Right lobe of liver (tissue), 4 donors: Measurements from ENCODE around the gene EPM2AIP1.

Source experiments
- CTCF ChIP-seq, 4 donors: fragments of 200-600 bp in 3 of 4; fragments of 450-650 bp in 1 of 4; IDR thresholded peaks; one replicate each; pipeline versions ENCODE4 v1.5.1 to v1.8.0; 2016 to 2022; ENCODE audit warnings: antibody characterized with exemption in 4 of 4, mild to moderate bottlenecking in 2 of 4
- POLR2A ChIP-seq: fragments of 450-650 bp; IDR thresholded peaks from one replicate; pipeline ENCODE4 v1.6.1; 2017; ENCODE audit warnings: antibody characterized with exemption, mild to moderate bottlenecking
- donor health status: DM: no; HTN: no; CAD: no.
- donor health status: DM: no; HTN: no; CAD: no.
- donor health status: DM: no; HTN: yes; CAD: no.

DNA sequence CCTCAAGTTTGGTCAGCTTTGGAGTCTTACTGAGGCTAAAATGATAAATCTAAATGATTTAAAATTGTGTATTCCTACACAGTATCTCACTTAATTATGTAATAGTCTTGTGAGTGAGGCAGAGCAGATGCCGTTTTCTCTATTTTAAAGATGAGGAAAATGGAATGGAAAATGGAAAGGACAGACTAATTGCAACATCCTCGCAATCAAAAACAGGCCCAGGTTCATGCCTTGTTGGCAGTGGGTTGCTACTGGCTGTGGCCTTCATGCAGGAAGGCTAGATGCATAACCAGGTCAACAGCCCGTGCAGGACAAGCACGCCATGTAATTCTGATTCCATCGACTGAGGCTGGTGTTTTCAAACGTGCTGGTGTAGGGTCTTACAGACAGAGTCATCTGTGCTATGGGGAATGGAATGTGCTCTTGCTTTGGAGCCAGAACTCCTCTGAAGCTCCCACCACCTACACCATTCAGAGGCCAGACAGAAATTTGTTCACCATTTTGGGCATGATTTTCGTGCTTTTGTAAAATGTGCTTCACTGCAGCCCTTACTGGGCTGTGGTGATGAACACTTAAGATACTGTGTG, 38.3 kb upstream of the EPM2AIP1 start:
- TF ChIP-seq CTCF (IDR thresholded peaks at IDR 0.05) (no peak), POLR2A (no peak)
